Renal pelvis (tissue), 12 donors: ENCODE measurements around the gene FMO4. TPM values are rescaled to one million over a fixed set of nuclear protein-coding genes. Genes with fewer than 3 reads are reported as not detected.

Source experiments
- DNase-seq: peaks from one replicate; pipeline ENCODE4 v3.0.0-alpha.2; 2013
- long read RNA-seq, 16 experiments: transcript quantifications; one replicate each; lab custom pipeline, GENCODE V29; 2026
- polyA plus RNA-seq, 3 donors: library from polyadenylated mRNA; unstranded; fragments of 120-200 nt; gene quantifications; one replicate each; pipeline ENCODE4 v1.2.1, GENCODE V29; 2013; ENCODE audit not compliant: insufficient read length in 3 of 3

Gene FMO4, protein sequence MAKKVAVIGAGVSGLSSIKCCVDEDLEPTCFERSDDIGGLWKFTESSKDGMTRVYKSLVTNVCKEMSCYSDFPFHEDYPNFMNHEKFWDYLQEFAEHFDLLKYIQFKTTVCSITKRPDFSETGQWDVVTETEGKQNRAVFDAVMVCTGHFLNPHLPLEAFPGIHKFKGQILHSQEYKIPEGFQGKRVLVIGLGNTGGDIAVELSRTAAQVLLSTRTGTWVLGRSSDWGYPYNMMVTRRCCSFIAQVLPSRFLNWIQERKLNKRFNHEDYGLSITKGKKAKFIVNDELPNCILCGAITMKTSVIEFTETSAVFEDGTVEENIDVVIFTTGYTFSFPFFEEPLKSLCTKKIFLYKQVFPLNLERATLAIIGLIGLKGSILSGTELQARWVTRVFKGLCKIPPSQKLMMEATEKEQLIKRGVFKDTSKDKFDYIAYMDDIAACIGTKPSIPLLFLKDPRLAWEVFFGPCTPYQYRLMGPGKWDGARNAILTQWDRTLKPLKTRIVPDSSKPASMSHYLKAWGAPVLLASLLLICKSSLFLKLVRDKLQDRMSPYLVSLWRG
- 10 to 100 TPM; 12.3 to 26.0 (median 15.1) TPM for polyA plus RNA-seq
- long read RNA-seq, donor 1, partial matches to known transcripts, result 0 of 1 reads
- long read RNA-seq, donor 1, other reads (novel, unspliced or antisense), result 0 of 1 reads
- long read RNA-seq, donor 2, result 0 reads
- long read RNA-seq, donor 3, result 0 reads
- long read RNA-seq, donor 4, result 0 reads
- long read RNA-seq, donor 5, result 0 reads
- long read RNA-seq, donor 6, partial matches to known transcripts, result 0 of 3 reads
- long read RNA-seq, donor 6, other reads (novel, unspliced or antisense), result 0 of 3 reads
- long read RNA-seq, donor 7, result 0 reads
- long read RNA-seq, donor 8, partial matches to known transcripts, result 0 of 1 reads
- long read RNA-seq, donor 8, other reads (novel, unspliced or antisense), result 0 of 1 reads
- long read RNA-seq, donor 9, result 0 reads
- long read RNA-seq, donor 10, partial matches to known transcripts, result 0 of 1 reads
- long read RNA-seq, donor 10, other reads (novel, unspliced or antisense), result 0 of 1 reads
- long read RNA-seq, donor 11, partial matches to known transcripts, result 0 of 2 reads
- long read RNA-seq, donor 11, other reads (novel, unspliced or antisense), result 0 of 2 reads
- long read RNA-seq, donor 12, partial matches to known transcripts, result 0 of 3 reads
- long read RNA-seq, donor 12, other reads (novel, unspliced or antisense), result 0 of 3 reads
- long read RNA-seq, donor 13, partial matches to known transcripts, result 0 of 1 reads
- long read RNA-seq, donor 13, other reads (novel, unspliced or antisense), result 0 of 1 reads
- long read RNA-seq, donor 14, result 0 reads
- long read RNA-seq, donor 15, partial matches to known transcripts, result 0 of 1 reads
- long read RNA-seq, donor 15, other reads (novel, unspliced or antisense), result 0 of 1 reads
- long read RNA-seq, donor 16, partial matches to known transcripts, result 0 of 1 reads
- long read RNA-seq, donor 16, other reads (novel, unspliced or antisense), result 0 of 1 reads

DNA sequence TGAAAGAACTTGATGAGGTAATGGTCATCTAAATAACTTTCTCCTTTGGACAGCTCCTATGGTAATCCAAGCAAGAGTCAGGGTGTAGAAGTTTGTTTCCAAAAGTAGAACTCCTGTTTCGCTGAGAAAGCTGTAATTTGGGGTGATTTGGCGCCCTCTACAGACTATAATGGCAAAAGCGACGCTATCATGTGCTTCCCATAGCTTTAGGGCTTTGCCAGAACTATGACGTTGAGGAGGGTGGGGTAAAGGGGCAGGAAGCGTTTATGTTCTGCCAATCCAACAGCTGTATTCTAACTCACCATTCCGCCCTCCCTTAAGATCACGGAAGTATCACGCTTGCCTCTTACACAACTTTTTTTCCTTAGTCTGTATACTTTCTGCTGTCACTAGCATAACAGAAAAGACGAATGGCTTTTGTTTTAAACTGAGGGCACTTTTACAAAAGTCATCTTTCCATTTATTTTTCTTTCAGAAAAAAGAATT is at the start of gene FMO4:
TSS of gene FMO4 (plus strand) at position 349 of the 486 bp plus-strand sequence. CDS start 5,643 bp downstream, outside the sequence.
- peak; percentile 98 for DNase-seq

DNA sequence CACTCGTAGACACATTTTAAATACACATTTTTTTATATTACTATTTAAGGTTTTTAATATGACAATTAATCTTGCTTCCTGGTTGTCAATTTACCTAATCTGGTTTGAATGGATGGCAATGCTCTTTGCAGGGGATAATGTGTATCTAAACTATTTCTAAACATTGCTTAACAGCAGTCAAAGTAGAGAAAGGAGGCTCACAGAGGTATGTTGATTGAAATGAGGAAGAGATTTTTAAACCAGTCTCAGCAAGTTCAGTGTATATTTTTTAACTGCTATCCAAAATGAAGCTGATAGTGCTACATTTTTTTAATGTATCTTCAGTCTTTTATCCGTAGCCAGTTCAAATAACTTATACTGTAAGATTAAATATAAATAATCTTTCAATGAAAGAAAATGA is 48.3 kb upstream of the FMO4 start:
- no peak for DNase-seq

DNA sequence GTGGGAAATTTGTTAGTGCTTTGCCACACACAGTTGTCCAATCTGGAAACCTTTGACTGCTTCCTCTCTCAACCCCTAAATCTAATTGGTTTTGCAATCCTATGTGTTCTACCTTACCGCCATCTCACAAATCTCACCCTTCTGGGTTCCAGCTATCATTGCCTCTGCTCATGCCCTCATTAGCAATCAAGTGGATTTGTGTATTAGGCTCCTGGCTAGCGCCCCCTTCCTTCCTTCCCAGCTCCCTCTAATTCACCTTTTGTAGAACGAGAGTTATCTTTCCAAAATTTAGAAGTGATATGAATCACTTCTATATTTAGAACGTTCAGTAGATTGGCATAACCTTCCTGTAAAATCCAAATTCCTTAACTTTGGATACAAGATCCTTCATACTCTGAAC is 47.1 kb upstream of the FMO4 start:
- no peak for DNase-seq

DNA sequence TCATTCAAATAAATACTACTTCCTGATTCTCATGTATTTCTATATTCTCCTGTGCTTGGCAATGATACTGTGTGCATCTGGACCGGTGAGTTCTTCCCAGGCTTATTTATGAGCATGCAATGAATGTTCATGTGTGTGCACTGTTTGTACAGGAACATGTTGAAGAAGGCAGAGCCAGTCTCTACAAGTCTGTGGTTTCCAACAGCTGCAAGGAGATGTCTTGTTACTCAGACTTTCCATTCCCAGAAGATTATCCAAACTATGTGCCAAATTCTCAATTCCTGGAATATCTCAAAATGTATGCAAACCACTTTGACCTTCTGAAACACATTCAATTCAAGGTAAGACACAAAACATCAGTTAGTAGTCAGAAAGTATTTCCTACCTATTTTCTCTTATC is 46.6 kb upstream of the FMO4 start:
- no peak for DNase-seq

DNA sequence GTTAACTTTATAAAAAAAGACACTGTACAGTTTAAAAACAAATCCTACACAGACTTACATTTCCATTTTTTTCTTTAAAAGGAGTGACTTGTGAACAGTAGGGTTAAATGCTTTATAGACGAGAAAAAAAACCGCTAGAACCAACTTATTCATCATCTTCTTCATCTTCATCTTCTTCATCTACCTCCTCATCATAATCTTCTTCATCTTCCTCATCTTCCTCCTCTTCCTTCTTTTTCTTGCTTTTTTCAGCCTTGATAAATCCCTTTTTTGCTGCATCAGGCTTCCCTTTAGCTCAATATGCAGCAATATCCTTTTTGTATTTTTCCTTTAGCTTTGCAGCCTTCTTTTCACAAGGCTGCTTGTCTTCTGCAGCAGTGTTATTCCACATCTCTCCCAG is 43.2 kb upstream of the FMO4 start:
- DNase-seq, result no peak

DNA sequence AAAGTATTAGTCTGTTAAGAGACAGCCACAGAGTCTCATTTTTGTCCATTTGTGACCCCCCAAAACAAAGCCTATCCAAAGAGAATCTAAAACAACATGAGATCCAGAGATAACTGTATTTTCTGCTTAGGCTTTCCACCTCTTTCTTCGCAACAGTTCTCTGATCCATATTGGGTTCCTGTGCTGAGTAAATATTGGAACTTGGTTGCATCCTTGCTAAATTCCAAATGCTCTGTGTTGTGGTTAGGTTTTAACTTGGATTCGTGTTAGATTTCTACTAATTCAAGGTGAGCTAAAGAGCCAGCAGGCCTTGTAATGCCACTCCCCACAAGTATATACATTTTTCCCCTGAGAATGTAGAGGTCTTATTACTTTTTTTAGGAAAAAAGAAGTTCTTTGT is 36.4 kb upstream of the FMO4 start:
- DNase-seq, result no peak

DNA sequence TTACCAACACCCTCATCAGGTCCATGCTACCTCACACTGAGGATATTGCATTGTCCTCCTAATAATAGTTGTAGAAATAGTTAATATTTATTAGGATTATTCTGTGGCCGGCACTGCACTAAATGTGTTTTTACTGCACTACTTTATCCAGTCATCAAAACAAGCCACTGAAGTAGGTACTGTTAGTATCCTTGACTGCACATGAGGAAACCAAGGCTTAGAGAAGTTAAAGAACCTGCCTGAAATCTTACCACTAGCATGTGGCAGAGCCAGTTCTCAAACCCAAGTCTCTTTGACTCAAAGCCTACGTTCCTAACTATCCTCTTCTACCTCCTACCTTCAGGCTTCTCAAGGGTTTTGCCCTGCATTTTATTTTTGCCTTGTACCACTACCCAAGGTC is 34.7 kb upstream of the FMO4 start:
- DNase-seq, result no peak

DNA sequence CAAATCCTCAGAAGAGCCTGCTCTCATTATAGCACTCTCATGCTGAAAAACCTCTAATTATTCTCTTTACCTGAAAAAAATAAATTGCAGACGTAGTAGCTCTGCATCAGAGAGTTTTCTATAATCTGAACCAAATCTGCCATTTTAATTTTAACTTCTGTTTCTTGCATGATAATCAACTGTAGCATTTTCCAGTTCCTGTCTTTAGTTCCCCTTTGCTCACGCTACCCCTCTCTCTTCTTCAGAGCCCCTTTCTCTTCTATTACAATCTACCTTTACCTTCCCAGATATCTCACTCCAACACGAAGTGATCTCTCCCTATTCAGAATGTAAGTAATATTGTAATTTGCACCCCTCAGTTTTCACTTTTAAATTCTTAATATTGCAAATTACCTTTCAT is 34.3 kb upstream of the FMO4 start:
- no peak for DNase-seq

DNA sequence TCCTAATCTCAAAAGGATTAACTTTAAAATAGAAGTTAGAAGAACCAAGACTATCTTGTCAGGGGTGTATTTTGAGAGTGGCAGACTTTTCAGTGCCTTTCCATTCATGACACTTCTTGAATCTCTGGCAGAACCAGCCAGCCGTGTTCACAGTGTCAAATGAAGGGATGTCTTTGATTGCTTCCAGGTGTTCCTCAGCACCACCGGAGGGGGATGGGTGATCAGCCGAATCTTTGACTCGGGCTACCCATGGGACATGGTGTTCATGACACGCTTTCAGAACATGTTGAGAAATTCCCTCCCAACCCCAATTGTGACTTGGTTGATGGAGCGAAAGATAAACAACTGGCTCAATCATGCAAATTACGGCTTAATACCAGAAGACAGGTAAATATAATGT is 33.4 kb upstream of the FMO4 start:
- DNase-seq, result no peak

DNA sequence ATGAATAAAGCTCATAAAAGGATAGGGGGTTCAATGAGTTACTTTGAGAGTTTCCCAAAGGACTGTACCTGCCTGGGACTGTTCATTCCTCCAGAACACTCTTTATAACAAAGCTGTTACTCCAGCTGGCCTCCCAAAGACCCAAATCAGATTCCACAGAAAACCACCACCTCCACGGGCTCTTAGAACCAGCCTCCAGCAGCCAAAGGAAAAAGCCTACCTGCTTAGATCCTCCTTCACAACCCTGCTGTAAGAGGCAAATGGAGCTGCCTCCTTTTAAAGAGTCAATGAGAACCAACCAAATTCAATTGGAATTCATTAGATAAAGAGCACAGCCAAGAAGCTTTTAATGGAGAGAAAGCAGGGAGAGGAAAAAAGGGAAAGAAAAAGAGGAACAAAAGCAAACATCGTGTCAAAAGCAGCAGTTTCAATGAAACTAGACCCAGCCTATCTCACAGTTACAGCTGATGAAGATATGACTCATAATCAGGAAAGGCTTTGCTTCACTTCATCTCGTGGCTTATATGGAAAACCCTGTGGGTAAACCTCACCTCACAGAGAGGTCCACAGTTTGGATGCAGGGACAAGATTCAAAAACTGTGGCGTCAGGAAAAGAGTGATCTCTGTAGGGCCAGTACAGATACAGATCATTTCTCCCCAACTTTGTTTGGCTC is 27.8 kb upstream of the FMO4 start:
- DNase-seq, result no peak

DNA sequence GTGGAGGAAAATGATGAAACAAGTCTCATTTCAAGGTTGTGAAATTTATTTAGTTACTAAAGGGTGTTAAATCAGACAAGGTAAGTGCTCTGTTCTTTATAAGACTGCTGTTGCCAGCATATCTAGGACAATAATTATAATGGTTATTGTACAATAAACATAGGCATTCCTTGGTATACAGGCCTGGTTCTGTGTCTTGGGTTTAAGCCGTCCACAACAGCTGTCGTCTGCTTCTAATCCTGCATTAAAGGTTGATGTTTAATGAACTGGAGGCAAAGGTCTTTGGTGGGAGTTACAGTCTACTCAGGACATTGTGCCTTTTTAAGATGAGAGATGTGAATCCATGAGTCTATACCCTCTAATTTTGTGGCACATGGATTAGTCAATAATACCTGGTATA is 23.4 kb upstream of the FMO4 start:
- DNase-seq, result no peak

DNA sequence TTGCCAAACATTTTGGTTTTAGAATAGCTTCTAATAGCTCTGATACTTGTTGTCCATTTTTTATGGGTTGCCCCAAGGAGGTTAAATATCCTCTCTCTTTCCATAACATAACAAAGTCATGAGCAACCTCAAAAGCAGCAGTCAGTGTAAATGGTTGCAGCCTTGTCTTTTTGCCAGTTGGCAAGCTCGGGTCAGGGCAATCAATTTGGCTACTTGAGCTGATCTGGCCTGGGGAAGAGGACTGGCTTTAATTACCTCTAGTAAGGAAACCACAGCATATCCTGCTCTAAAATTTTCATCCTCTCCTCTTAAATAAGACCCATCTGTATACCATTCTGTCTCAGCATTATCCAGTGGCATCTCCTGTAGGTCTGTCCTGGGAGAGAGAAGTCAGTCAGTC is 21.2 kb upstream of the FMO4 start:
- no peak for DNase-seq

DNA sequence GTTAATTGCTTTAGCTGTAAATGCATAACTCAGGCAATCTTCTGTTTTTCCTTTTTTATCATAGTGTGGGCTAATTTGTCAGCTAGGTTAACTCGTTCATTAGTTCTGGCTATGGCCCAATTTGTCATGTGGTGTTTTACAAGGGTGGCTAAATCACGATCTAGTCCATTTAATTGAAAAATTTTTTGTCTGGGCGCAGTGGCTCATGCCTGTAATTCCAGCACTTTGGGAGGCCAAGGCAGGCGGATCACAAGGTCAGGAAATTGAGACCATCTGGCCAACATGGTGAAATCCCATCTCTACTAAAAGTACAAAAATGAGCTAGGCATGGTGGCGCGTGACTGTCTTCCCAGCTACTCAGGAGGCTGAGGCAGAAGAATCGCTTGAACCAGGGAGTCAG is 18.6 kb upstream of the FMO4 start:
- DNase-seq, result peak; percentile 10

DNA sequence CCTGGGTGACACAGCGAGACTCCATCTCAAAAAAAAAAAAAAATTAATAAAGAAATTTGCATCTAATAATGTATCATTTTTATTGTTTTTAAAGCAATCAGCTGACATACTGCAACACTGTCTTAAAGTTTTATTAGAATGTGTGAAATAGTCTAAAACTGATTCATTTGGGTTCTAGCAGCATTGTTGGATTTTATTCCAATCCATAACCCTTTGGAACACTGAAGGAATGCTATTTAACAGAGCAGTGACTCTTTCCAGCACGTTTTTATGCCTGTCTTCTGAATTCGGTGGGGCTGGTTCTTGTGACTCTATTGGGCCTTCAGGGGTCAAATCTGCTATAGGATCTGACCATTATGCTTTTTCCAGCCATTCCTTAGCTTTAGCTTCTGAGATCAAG is 18.2 kb upstream of the FMO4 start:
- no peak for DNase-seq

DNA sequence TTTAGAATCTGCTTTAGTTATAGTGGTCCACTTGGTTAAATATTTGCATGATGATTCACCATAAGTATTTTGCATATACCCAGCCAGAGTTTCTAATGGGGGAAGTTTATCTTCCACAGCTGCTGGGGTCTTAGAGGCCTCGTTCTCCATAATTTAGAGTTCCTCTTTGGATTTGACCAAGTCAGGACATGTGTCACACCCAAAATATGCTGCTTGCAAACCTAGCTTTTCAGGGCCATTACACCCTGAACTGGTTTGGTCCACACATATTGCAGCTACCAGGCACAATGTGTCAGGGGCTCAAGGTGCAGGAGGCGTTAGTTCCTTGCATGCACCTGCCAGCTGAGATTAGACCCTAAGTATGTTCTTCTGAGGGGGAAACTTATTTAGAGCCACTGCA is 17.1 kb upstream of the FMO4 start:
- DNase-seq, result no peak

DNA sequence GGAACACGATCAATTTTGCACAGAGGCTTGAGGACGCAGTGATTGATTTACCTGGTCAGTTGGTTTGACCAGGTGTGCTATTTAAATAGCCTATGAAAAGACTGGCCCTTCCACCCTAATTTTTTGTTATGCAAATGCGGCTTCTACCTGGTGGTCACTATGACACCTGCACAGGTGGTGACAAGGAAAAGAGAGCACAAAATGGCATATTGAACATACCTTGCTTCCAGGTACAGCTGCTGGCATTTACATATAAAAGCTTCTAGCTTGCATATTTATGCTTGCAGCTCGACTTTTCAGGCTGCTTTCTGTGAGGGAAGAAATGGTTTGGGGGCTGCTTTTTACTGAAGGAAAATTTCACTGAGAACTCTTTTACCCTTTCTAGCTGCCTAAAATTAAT is 15.3 kb upstream of the FMO4 start:
- DNase-seq, result no peak

DNA sequence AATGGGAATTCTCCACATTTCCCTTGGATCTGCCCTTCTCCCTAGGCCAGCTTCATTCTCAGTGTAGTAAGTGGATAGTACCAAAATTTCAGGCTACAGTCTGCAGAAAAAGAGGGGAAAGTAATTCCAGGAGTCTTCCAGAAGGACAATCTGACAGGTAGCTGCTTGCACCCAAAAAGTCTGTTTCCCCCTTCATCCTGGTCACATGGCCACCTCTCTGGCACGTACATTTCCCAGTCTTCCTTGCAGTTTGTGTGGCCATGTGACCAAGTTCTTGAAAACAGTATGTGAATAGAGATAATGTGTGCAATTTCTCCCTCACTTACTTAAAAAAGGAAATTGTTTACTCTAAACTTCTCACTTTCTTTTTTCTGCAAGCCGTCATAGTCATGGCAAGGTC is 14.6 kb upstream of the FMO4 start:
- DNase-seq, result no peak

DNA sequence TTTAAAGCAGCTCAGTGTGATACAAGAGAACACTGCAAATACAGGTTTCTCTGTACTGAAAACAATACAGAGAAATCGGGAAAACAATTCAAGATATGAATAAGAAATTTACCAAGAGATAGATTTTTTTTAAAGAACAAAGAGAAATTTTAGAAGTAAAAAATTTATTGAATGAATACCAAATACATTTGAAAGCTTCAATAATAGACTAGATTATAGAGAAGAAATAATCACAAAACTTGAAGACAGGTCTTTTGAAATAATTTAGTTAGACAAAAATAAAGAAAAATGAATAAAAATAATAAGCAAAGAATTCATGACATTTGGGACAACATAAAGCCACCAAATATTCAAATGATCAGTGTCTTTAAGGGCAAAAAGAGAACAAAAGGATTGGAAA is 13.6 kb upstream of the FMO4 start:
- DNase-seq, result no peak

DNA sequence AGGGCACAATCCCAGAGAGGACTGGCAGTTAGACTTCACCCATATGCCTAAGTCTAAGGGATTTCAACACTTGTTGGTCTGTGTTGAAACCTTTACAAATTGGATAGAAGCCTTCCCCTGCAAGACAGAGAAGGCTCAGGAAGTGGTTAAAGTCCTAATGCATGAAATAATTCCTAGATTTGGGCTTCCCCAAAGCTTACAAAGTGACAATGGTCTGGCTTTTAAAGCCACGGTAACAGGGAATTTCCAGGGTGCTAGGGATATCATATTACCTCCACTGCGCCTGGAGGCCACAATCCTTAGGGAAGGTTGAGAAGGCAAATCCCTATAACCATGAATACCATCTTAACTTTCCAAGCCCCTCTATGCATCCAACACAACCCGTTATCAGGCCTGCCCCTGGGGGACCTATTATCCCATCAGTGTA is 3.3 kb upstream of the FMO4 start:
- no peak for DNase-seq

DNA sequence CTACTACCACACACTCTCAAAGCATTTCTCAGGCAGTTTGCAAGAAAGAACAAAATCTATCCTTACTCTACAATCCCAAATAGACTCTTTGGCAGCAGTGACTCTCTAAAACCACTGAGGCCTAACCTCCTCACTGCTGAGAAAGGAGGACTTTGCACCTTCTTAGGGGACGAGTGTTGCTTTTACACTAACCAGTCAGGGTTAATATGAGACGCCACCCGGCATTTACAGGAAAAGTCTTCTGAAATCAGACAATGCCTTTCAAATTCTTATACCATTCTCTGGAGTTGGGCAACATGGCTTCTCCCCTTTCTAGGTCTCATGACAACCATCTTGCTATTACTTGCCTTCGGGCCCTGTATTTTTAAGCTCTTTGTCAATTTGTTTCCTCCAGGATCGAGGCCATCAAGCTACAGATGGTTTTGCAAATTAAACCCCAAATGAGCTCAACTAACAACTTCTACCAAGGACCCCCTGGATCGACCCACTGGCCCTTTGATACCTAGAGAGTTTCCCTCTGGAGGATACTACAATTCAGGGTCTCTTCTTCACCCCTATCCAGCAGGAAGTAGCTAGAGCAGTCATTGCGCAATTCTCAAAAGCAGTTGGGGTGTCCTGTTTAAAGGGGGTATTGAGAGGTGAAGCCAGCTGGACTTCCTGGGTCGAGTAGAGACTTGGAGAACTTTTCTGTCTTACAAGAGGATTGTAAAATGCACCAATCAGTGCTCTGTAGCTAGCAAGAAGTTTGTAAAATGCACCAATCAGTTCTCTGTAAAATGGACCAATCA is 2.0 kb upstream of the FMO4 start:
- DNase-seq, result no peak
